Epithelial cell of proximal tubule (primary cell): Measurements from ENCODE around the gene CXorf66. TPM values are rescaled to one million over a fixed set of nuclear protein-coding genes. Genes with fewer than 3 reads are reported as not detected.

Experiments
- DNase-seq: peaks from one replicate; pipeline ENCODE4 v3.0.0-alpha.2; 2011; ENCODE audit warnings: low read depth
- H3K4me3 ChIP-seq: 2 replicates; pipeline ENCODE4 v1.5.1; 2011; ENCODE audit warnings: low read depth, mild to moderate bottlenecking, low read length
- total RNA-seq: library from RNA; depleted of rRNA; stranded (reverse); fragments of >200 nt; gene quantifications from 2 replicates; pipeline ENCODE4 v1.2.3, GENCODE V29; 2015
- TF ChIP-seq, protein P1 (sequence below): conservative IDR thresholded peaks from 2 replicates; pipeline ENCODE4 v1.5.1; 2012; ENCODE audit warnings: low read depth, mild to moderate bottlenecking, low read length

The CXorf66 gene, protein sequence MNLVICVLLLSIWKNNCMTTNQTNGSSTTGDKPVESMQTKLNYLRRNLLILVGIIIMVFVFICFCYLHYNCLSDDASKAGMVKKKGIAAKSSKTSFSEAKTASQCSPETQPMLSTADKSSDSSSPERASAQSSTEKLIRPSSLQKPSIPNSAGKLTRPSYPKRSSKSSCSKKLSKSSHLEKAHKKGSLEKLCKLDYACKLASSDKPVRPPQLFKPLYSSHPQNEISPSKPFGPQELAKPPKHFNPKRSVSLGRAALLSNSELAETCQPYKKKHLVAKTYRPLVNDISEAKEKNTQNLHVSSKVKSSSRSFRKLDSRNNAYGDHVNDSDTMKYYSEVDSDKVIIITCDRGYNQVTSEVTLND
- total RNA-seq = not detected in 2 replicates

DNA sequence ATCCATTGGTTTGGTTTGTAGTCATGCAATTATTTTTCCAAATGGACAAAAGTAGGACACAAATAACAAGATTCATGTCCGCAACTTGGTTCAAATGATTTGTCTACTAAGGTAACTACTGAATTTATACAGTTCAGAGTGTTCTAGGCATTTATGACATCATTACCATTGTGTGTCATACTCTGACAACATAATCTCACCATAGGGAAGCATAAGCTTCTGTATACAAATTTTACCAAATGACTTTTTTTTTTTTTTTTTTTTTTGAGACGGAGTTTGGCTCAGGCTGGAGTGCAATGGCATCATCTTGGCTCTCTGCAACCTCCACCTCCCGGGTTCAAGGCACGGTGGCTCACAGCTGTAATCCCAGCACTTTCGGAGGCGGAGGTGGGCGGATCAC lies at the start of gene CXorf66:
Gene CXorf66, minus strand, starts transcription at position 101 of the 400 bp plus-strand sequence. Its CDS starts 25 bp downstream, at position 76.
- no peak for DNase-seq
- no peak within 1 kb of the TSS for H3K4me3 ChIP-seq
- TF ChIP-seq, protein P1, sequence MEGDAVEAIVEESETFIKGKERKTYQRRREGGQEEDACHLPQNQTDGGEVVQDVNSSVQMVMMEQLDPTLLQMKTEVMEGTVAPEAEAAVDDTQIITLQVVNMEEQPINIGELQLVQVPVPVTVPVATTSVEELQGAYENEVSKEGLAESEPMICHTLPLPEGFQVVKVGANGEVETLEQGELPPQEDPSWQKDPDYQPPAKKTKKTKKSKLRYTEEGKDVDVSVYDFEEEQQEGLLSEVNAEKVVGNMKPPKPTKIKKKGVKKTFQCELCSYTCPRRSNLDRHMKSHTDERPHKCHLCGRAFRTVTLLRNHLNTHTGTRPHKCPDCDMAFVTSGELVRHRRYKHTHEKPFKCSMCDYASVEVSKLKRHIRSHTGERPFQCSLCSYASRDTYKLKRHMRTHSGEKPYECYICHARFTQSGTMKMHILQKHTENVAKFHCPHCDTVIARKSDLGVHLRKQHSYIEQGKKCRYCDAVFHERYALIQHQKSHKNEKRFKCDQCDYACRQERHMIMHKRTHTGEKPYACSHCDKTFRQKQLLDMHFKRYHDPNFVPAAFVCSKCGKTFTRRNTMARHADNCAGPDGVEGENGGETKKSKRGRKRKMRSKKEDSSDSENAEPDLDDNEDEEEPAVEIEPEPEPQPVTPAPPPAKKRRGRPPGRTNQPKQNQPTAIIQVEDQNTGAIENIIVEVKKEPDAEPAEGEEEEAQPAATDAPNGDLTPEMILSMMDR = no peak

DNA sequence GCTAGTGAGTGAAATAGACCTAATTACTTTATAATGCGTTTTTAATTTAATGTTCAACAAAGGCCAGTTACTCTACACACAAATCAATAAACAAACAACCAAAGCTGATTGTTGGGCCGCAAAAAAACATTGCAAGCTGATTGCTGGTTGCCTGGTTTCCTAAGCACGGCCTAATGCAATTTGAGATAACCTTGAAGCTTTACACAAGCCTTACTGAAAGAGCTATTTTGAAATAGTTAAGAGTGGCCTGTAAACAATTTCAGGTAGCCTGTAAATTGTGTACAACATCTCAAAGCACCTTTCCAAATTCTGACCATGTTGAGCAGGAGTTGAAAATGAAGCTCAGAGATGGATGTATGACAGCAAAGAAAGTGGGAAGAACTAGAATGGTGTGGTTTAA lies 17.5 kb upstream of the CXorf66 start:
- no peak for DNase-seq
- TF ChIP-seq, protein P1 = no peak

DNA sequence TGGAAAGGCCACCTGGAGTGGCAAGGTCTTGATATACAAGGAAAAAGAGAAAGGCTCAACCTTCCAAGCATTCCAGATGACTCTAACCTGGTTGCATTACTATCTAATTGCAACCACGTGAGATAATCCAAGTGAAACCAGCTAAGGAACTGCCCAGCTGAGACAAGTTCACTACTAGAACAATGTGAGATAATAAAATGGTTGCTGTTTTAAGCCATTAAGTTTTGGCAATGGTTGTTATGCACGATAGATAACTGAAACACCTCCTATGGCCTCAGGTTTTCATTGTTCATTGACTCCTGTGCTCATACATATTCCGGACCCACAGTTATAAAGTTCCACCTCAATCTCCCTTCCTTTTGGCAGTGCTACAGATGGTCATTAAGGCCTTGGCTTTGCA lies 9.2 kb upstream of the CXorf66 start:
- no peak overlapping the region for H3K4me3 ChIP-seq
- TF ChIP-seq, protein P1 = no peak
- peak; percentile 69 for DNase-seq

More for the DNA sequence above, 17.5 kb upstream of the CXorf66 start:
- H3K4me3 ChIP-seq = no peak overlapping the region

DNA sequence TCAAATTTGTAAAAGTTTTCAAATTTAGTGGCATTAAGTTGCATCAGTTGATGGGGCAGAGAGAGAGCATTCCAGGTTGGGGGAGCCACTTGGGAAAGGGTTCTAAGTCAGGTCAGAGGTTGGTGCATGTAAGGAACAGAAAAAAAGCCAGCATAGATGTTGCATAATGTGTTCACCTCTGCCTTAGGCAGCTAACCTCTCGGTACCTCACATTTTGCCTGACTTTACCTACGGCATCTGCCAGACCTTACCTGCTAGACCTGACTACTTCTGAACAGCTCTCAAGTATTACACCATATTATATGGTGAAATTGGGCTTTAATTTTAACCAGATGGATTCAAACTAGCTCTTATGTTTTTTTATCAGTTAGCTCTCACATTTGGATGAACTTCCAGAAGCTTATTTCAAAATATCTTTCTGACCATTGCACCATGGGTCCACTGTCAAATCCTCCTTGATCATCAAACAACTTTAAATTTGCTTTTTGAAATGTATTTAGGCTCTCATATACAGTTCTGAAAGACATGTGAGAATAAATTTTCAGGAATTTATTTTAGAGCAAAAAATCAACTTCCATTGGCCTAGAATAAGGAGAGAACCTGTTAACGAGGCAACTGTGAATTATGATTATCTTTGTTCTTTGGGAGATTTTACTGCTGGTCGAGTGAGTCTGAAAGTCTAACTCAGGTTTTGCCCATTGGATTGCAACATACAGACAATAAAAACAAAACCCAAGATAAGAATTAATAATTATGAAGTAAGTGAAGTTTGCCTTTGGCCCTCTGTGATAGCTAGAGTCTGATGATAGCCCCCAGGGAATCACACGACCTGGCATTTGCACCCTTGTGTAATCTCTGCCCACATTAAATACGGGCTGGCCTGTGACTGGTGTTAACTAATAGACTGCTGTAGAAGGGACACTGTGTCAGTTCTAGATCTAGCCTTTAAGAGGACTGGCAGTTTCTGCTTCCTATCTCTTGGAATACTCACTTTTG lies 7.6 kb upstream of the CXorf66 start:
- TF ChIP-seq, protein P1 = no peak
- H3K4me3 ChIP-seq = no peak overlapping the region

DNA sequence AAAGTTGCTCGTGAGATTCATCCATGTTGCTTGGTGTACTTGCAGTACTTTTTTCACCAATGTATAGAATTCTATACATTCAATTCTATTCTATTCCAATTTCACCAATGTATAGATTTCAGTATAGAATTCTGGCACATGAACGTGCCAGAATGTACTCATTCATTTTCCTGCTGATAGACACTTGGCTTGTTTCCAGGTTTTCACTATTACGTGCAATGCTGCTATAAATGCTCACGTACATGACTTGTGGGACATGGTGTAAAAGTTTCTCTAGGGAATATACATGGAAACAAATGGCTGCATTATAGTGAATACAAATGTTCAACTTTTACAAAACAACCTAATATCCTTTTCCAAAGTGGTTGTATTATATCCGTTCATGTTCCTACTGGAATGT lies 6.8 kb upstream of the CXorf66 start:
- TF ChIP-seq, protein P1 = no peak
- no peak for DNase-seq

More for the DNA sequence above, 7.6 kb upstream of the CXorf66 start:
- DNase-seq = no peak

DNA sequence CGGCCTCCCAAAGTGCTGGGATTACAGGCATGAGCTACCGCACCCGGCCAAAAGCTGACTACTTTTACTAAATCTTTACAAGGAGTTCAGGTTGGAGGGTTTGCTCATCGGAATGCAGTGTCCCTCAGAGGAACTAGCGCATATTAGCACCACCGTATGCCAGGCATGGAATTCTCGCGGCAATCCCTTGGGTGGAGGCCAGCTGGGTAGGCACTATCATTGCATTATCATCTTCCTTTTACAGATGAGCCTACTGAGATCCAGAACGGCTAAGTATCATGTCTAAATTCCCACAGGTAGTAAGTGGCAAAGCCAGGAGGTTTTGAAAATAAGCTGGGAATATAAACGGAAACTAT lies 6.1 kb upstream of the CXorf66 start:
- DNase-seq = no peak
- TF ChIP-seq, protein P1 = no peak
- H3K4me3 ChIP-seq = peak overlapping the region; percentile 33

More for the DNA sequence above, 6.8 kb upstream of the CXorf66 start:
- no peak overlapping the region for H3K4me3 ChIP-seq
